ENCODE measurements around the gene CLIP3. TPM values are rescaled to one million over a fixed set of nuclear protein-coding genes. Genes with fewer than 3 reads are reported as not detected.

CLIP3 gene
- total and polyA plus RNA-seq, 2 donors (not counting 1 experiment from before 2014, with no cell fraction given): 0.42 to 1.3 TPM

DNA sequence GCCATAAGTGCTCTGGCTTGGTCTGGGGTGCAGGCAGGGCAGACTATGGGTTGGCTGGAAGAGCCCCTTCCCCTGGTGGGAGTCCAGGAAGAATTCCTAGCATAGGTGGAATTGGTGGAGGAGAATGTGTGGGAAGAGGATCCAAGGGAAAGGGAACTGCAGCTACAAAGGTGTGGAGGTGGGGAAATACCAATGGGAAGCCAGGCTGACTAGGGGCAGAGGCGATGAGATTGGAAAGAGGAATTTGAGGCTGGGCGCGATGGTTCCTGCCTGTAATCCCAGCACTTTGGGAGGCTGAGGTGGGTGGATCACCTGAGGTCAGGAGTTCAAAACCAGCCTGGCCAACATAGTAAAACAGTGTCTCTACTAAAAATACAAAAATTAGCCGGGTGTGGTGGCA is 42.5 kb downstream of the CLIP3 start:
- no peaks in the 10 kb centered on the region for H3K9me3 Mint-ChIP-seq (ENCODE audit: insufficient read depth)
- H3K4me3 Mint-ChIP-seq: no peak overlapping the region
- H4K20me1 ChIP-seq (ENCODE audit: control insufficient read depth, insufficient read depth, low read length, poor library complexity, severe bottlenecking): peaks cover 1% of the 10 kb centered on the region
- H3K79me2 ChIP-seq (ENCODE audit: control insufficient read depth, insufficient read depth, low read length): peaks cover 7% of the 10 kb centered on the region
- intact Hi-C loops (cut with micrococcal nuclease): loop anchor here (10.0 kb wide), 1 partner anchor 585 kb away; the partner anchor contains the start of gene ZNF529
- H3K36me3 ChIP-seq (replicated peaks in 1 of 2; ENCODE audit: control extremely low read depth in 1 of 2, control insufficient read depth in 1 of 2, extremely low read depth in 1 of 2, insufficient read depth in 2 of 2, low read length in 1 of 2): no peaks in the 10 kb centered on the region
- 100% methylated on average over 3 of the region's 4 CpGs for WGBS (ENCODE audit: insufficient coverage)
- H3K27ac ChIP-seq (ENCODE audit: low read length in 2 of 2): no peak overlapping the region
- no peak overlapping the region for H2AFZ ChIP-seq (ENCODE audit: insufficient read depth, low read depth, low read length, poor library complexity, severe bottlenecking)
- ATAC-seq (ENCODE audit: low read depth): no peak
- no peak for TF ChIP-seq EZH2 (IDR thresholded peaks at IDR 0.05; ENCODE audit: borderline replicate concordance, insufficient read depth, low read depth, low read length, poor library complexity, severe bottlenecking)
- TF ChIP-seq, protein P1, sequence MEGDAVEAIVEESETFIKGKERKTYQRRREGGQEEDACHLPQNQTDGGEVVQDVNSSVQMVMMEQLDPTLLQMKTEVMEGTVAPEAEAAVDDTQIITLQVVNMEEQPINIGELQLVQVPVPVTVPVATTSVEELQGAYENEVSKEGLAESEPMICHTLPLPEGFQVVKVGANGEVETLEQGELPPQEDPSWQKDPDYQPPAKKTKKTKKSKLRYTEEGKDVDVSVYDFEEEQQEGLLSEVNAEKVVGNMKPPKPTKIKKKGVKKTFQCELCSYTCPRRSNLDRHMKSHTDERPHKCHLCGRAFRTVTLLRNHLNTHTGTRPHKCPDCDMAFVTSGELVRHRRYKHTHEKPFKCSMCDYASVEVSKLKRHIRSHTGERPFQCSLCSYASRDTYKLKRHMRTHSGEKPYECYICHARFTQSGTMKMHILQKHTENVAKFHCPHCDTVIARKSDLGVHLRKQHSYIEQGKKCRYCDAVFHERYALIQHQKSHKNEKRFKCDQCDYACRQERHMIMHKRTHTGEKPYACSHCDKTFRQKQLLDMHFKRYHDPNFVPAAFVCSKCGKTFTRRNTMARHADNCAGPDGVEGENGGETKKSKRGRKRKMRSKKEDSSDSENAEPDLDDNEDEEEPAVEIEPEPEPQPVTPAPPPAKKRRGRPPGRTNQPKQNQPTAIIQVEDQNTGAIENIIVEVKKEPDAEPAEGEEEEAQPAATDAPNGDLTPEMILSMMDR (IDR thresholded peaks at IDR 0.05): no peak
- peaks cover 11 to 22% of the 10 kb centered on the region in 2 donors for H3K4me1 ChIP-seq (ENCODE audit: control insufficient read depth in 2 of 2, insufficient read depth in 2 of 2, low read length in 2 of 2)
- peaks cover 8% of the 10 kb centered on the region for H3K27me3 Mint-ChIP-seq
- H3K9ac ChIP-seq (ENCODE audit: low read length): no peak overlapping the region
- DNase-seq: no peak
- ChIA-PET CTCF (interaction anchor here (0.7 kb wide), 1 partner anchor 298 kb away, joined by 3 read pairs; no protein-coding TSS in a partner anchor), POLR2A (no interaction called here)
- peaks cover 14% of the 10 kb centered on the region for H3K4me1 Mint-ChIP-seq
- no peak overlapping the region for H3K4me2 ChIP-seq (replicated peaks; ENCODE audit: low read depth, low read length, poor library complexity, severe bottlenecking)
- H3K27ac Mint-ChIP-seq: no peak overlapping the region
- H3K9me3 ChIP-seq (ENCODE audit: control extremely low read depth in 1 of 3, control insufficient read depth in 2 of 3, insufficient read depth in 1 of 3, low read length in 2 of 3): peaks cover 0 to 13% (median 0%) of the 10 kb centered on the region in 3 donors
- no peak overlapping the region for H3K4me3 ChIP-seq (ENCODE audit: control extremely low read depth in 1 of 5, extremely low read depth in 1 of 5, insufficient read depth in 1 of 5, low read depth in 2 of 5, low read length in 4 of 5)
- H3K27me3 ChIP-seq (replicated peaks in 1 of 4; ENCODE audit: control extremely low read depth in 1 of 4, control insufficient read depth in 3 of 4, insufficient read depth in 4 of 4, low read length in 3 of 4): peaks cover 0 to 4% (median 2%) of the 10 kb centered on the region in 4 experiments

DNA sequence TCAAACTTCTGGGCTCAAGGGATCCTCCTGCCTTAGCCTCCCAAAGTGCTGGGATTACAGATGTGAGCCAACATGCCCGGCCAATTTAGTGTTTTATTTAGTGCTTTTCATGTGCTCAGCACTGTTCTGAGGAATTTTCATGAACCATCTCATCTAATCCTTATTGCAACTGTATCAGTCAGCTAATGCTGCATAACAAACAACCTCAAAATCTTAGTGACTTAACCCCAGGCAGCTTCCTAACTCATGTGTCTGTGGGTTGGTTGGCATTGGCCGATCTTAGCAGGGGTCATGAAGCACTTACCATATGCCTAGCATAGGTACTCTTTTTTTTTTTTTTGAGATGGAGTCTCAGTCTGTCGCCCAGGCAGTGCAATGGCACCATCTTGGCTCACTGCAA is 43.8 kb downstream of the CLIP3 start:
- no peak overlapping the region for H3K27ac Mint-ChIP-seq
- POLR2A ChIA-PET: no interaction called here
- 100% methylated on average over 1 of the region's 3 CpGs for WGBS (ENCODE audit: insufficient coverage)

More for the DNA sequence above, 43.8 kb downstream of the CLIP3 start:
- Histone ChIP-seq H3K36me3 (replicated peaks in 1 of 2; ENCODE audit: control extremely low read depth in 1 of 2, control insufficient read depth in 1 of 2, extremely low read depth in 1 of 2, insufficient read depth in 2 of 2, low read length in 1 of 2) (no peaks in the 10 kb centered on the region), H4K20me1 (ENCODE audit: control insufficient read depth, insufficient read depth, low read length, poor library complexity, severe bottlenecking) (no peaks in the 10 kb centered on the region), H3K27me3 (replicated peaks in 1 of 4; ENCODE audit: control extremely low read depth in 1 of 4, control insufficient read depth in 3 of 4, insufficient read depth in 4 of 4, low read length in 3 of 4) (peaks cover 0 to 13% (median 3%) of the 10 kb centered on the region in 4 experiments), H2AFZ (ENCODE audit: insufficient read depth, low read depth, low read length, poor library complexity, severe bottlenecking) (no peak overlapping the region), H3K79me2 (ENCODE audit: control insufficient read depth, insufficient read depth, low read length) (no peaks in the 10 kb centered on the region), H3K9me3 (ENCODE audit: control extremely low read depth in 1 of 3, control insufficient read depth in 2 of 3, insufficient read depth in 1 of 3, low read length in 2 of 3) (peaks cover 0 to 13% (median 0%) of the 10 kb centered on the region in 3 donors), H3K27ac (ENCODE audit: low read length in 2 of 2) (no peak overlapping the region), H3K9ac (ENCODE audit: low read length) (no peak overlapping the region), H3K4me1 (ENCODE audit: control insufficient read depth in 2 of 2, insufficient read depth in 2 of 2, low read length in 2 of 2) (peaks cover 6 to 13% of the 10 kb centered on the region in 2 donors), H3K4me3 (ENCODE audit: control extremely low read depth in 1 of 5, extremely low read depth in 1 of 5, insufficient read depth in 1 of 5, low read depth in 2 of 5, low read length in 4 of 5) (no peak overlapping the region), H3K4me2 (replicated peaks; ENCODE audit: low read depth, low read length, poor library complexity, severe bottlenecking) (no peak overlapping the region)
- DNase-seq (no peak), ATAC-seq (ENCODE audit: low read depth) (no peak)
- intact Hi-C loops (cut with micrococcal nuclease): no loop called here
- TF ChIP-seq, protein P1 (IDR thresholded peaks at IDR 0.05): no peak
- no peak for TF ChIP-seq EZH2 (IDR thresholded peaks at IDR 0.05; ENCODE audit: borderline replicate concordance, insufficient read depth, low read depth, low read length, poor library complexity, severe bottlenecking)
- Mint-ChIP-seq H3K4me3 (no peak overlapping the region), H3K27me3 (peaks cover 20% of the 10 kb centered on the region), H3K9me3 (ENCODE audit: insufficient read depth) (no peaks in the 10 kb centered on the region), H3K4me1 (peaks cover 5% of the 10 kb centered on the region)
- CTCF ChIA-PET: no interaction called here

Data from B cell (primary cell).